Stimulated activated CD8-positive, alpha-beta memory T cell treated with anti-CD3 and anti-CD28 coated beads, Interleukin-15, amount 100 ng/mL, for 48 hours (primary cell): ENCODE measurements around the gene PRSS12.
A peak's percentile ranks its signal among the peaks of the same experiment; 100 is the strongest.
"Not testable (repeated sequence)": the region's sequence is repeated elsewhere in the genome, so short reads cannot be mapped to it uniquely, and the experiment has no call there.

Experiments
- DNase-seq, 2 donors: peaks; one replicate each; pipeline ENCODE4 v3.0.0-alpha.2; 2020; ENCODE audit warnings: low read depth in 2 of 2

PRSS12 gene

GRCh38 chr4:118278473-118279274 lies 74.1 kb downstream of the PRSS12 start:
- DNase-seq, result peak; percentile 95 to 97

GRCh38 chr4:118277243-118277642 lies 75.6 kb downstream of the PRSS12 start:
- DNase-seq, result no peak

DNA sequence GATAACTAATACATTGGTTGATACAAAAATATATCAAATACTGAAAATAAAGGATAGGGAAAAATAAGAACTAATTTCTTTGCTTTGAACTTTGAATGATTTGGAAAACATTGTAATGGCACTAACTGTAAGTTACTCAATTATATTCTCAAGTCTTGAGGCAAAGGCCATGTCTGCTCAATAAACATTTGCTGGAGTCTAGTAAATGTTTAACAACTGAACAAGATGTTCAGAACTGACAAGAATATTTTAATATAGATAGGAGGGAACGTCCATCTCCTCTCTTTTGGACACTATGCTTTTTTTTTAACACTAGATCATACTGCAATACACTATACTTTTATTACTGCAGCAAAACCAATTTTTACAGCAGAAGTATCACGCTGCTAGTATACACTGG lies 76.2 kb downstream of the PRSS12 start:
- no peak for DNase-seq

DNA sequence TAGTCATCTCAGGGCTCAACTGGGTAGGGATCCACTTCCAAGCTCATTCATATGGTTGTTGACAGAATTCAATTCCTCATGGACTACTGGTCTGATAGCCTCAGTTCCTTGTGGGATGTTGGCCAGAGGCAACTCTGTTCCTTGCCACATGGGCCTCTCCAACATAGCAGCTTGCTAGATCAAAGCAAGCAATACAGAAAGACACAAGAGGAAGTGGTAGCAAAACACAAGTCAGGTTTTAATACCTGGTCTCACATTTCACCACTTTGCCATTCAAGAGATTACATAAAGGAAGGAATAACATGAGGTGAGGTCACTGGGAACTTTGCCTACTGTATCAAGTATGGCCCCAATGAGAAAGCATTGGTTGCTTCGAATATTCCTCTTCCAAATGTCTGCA lies 79.2 kb downstream of the PRSS12 start:
- no peak for DNase-seq

GRCh38 chr4:118271788-118272187 lies 81.0 kb downstream of the PRSS12 start:
- DNase-seq, result no peak

GRCh38 chr4:118270492-118270891 lies 82.3 kb downstream of the PRSS12 start:
- DNase-seq, result no peak

DNA sequence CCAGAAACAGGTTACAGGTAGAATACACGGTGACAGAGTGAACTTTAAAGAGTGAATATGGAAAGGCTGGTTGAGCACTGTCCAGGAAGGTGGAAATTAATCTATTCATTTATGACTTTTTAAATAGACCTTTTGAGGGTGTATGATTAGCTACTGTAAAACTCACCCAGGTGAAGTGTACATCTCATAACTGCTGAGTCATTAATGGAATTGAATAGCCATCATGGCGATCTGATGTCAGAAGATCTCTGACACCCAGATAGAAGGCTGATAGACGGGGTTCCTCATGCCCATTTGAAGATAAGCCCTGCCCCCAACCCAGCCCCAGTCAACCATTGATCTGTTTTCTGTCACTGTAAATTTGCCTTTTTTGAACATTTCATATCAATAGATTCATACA lies 84.0 kb downstream of the PRSS12 start:
- no peak for DNase-seq

DNA sequence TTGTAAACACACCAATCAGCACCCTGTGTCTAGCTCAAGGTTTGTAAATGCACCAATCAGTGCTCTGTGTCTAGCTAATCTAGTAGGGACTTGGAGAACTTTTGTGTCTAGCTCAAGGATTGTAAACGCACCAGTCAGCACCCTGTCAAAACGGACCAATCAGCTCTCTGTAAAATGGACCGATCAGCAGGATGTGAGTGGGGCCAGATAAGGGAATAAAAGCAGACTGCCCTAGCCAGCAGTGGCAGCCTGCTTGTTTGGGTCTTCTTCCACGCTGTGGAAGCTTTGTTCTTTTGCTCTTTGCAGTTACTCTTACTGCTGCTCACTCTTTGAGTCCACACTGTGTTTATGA lies 86.7 kb downstream of the PRSS12 start:
- DNase-seq, result not testable (repeated sequence)

GRCh38 chr4:118265312-118266144 lies 87.3 kb downstream of the PRSS12 start:
- DNase-seq, result peak in 1 of 2 donors; percentile 15

DNA sequence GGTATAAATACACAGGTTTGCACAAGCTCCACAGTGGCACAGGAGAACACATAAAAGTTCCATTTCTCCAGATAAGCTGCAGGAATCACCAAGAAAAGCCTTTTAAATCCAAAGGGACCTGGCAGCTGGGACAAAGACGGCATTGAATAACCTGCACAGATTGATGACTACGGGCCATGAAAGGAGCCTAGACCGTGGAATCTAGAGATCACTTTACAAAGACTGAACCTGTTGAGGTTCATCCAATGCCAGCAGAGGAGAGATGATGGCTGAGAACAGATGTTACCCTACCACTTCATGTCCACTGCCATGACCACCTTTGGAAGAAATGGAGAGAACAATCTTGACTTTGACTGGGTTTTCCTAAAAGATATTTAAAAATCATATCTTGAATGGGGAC lies 88.7 kb downstream of the PRSS12 start:
- DNase-seq, result no peak

DNA sequence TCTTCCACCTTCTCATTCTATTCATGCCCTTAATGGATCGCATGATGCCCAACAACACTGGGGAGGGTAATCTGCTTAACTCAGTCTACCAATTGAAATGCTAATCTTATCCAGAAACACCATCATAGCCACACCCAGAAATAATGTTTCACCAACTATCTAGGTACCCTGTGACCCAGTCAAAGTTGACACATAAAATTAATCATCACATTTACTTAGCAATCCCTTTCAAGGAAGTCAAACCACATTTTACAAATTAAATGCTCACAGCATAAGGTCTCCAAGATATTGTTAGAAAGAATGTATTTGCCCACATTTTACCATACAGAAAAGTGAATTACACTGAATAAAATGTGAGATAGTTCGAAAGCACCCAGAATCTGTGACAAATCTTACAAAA lies 92.5 kb downstream of the PRSS12 start:
- no peak for DNase-seq

- DNase-seq, result no peak
Observed at GRCh38 chr4:118259111-118259510, 93.7 kb downstream of the PRSS12 start.

DNA sequence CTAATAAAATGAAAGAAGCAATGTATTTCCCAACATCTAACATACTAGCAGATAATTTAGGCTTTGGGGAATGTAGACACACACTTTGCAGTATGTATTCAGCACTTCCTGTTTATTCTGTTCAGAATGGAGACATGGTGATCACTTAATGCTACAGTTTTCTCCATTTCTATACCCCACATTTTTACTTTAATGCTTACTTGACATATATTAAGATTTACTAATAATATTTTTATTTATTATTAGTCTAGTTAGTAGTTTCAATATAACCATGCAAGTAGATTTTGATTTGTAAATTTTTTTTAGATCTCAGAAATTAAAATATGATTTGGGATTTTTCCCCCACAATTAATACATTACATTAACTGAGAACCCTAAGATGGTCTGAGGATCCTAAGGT lies 98.4 kb downstream of the PRSS12 start:
- no peak for DNase-seq

GRCh38 chr4:118249890-118250289 lies 102.9 kb downstream of the PRSS12 start:
- DNase-seq, result no peak

DNA sequence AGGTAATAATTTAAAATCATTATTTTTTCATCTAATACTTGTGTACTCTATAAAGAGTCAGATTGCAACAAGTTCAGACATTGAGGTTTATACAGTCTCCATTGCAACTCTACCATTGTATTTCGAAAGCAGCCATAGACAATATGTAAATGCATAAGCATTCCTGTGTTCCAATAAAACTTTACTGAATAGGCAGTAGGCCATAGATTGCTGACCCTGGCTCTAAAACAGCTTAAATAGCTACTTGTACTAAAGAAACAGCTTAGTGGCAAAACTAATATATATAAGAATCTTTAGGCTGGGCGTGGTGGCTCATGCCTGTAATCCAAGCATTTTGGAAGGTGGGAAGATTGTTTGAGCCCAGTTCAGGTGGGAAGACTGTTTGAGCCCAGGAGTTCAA lies 115.3 kb downstream of the PRSS12 start:
- DNase-seq, result no peak

DNA sequence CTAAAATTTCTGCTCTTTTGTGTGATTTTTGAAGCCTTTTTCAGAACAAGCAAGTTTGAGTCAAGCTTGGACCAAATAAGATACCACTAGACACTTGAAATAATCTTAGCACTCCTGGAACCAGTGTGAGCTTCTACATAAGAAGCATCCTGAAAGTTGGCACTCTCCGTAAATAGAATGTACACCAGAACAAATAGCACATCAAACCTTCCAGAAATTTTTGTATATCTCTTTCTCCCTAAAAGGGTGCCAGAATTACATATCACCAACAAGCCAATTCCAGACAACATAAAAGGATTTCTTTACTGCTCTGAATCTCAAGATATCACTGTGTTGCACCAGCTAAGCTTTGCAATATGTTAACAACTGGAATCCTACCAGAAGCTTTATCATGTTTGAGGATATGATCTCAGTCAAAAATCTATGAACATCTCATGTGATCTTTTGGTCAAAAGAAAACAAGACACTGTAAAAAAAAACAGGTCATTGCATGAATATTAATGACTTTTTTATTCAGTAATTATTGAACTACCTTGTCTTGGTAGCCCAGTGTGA lies 117.2 kb downstream of the PRSS12 start:
- DNase-seq, result no peak
